Middle frontal gyrus (tissue), 1 donor: ENCODE measurements around the gene CLEC9A.

Experiments
- DNase-seq: peaks from one replicate; pipeline ENCODE4 v3.0.0-alpha.2; 2015; ENCODE audit warnings: low spot score; ENCODE audit errors: extremely low spot score

The CLEC9A gene

DNA sequence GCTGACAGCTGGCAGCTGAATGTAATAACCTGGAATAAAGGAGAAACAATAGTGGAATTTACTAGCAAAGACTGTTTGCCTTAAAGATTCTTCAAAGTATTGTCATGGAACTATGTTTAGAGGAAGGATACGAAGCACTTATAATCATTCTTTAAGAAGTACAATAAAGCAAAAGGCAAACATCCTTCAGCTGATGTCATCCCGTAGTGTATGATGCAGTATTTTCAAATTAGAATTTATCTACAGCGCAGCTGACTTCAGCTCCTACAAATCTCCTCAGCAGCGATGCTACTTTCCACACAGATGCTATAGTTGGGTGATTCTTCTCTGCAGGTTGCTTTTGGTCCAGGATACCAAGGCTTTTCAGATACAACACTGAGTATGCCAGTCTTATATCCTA, 36.8 kb downstream of the CLEC9A start:
- DNase-seq = no peak

DNA sequence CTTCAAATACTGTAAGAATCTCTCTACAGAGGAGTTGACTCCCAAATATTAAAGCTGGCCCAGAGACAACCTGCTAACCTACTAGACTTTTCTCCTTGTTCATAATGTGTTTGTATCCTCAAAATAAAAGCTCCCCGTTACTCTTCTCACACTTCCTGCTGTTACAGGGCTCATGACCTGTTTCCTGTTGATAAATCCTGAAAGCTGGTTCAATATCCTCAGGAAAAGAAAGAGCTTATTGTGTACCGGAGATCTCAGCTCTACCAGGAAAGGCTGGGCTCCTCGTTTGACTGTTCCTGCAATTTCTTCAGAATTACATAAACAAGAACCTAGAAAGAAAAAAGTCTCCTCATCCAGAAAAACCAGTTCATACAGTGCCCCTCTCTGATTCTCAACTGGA, 37.5 kb downstream of the CLEC9A start:
- no peak for DNase-seq

DNA sequence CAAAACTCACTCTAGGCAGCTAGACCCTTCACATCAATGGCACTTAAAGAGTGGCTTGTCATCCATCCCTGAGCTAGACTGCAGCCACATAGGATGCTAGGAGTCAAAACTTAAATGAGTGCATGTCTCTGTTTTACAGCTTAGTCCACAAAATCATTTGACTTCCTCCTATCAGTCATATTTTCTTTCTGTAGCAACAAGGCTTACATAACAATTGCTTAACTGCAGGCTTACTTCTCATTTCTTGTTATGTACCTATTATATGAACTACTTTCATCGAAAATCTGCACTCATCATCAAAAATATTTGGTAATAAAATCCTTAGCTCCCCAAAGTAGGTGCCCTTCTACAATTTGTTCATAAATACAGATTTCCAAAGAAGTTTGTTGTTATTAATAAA, 38.2 kb downstream of the CLEC9A start:
- no peak for DNase-seq

DNA sequence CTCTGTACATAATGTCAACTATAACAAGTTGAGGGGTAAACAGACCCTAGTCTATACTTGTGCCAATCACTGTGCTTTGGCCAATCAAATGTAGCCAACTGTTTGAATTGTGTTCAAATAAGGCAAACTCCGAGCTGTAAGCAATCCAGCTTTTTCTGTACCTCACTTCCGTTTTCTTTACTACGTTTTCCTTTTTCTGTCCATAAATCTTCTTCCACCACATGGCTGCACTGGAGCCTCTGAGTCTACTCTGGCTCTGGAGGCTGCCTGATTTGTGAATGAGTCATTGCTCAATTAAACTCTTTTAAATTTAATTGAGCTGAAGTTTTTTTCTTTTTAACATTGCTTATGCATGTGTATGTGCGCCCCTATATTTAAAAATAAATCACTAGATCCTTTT, 38.6 kb downstream of the CLEC9A start:
- DNase-seq = no peak

DNA sequence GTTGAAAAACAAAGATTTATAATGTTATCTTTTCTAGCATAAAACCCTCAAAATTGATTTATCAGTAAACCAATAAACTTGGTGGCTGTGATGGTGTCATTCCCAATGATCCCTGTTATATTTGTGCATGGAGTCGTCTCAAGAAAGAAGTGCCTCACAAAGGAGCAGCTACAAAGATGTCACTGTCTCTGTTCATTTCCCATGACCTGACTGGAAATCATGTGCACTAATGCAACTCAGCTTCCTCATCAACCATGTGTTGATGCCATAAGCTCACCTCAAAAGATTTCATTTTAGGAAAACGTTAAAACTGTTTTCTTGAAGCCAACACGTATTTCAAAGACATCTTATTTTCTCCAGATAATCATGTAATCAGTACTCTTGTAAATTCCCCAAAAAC, 39.5 kb downstream of the CLEC9A start:
- no peak for DNase-seq

DNA sequence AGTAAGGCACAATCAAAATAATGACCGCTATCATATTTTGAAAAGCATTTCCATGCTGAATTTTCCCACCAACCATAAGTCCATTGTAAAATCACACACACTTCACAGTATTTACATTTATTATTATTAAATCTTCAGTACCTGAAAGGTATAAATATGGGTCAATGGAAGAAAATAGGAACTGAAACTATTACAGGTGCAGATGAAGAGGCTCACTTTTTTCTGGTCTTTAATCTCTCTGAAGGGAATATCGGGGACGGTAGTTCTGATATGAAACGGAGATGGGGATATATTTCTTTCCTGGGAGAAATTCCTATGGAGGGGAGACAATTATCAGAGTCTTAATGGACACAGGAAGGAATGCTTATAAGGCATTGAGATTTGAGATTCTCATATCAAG, 39.9 kb downstream of the CLEC9A start:
- no peak for DNase-seq

DNA sequence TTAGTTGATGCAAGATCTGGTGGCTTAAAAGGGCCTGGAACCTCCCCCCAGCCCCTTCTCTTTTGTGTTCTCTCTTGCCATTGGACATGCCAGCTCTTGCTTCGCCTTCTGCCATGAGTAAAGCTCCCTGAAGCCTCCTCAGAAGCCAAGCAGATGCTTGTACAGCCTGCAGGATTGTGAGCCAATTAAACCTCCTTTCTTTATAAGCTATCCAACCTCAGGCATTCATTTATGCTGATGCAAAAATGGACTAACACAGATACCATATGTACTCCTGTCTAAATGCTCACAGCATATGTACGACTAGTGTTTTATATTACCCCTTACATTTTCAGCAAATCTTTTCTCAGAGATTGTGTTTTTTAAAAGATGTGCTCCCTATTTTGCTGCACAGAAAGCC, 41.6 kb downstream of the CLEC9A start:
- no peak for DNase-seq

DNA sequence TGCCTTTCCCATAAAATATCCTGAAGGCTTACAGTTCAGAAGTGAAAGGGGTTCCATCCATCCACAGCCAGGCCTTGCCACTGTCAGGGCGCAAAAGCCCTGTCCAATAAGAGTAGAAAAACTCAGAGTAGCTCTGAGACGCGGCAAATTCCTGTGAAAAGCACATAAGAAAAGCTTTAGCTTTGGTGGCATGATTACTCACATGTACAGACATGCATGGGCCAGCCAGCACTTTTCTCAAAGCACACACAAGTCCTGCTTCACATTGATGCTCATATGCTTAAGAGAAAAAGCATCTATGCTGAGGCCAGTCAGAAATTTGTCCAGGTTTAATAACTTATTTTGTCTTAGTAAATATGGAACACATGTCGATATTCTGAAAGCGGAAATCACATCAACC, 42.8 kb downstream of the CLEC9A start:
- no peak for DNase-seq

DNA sequence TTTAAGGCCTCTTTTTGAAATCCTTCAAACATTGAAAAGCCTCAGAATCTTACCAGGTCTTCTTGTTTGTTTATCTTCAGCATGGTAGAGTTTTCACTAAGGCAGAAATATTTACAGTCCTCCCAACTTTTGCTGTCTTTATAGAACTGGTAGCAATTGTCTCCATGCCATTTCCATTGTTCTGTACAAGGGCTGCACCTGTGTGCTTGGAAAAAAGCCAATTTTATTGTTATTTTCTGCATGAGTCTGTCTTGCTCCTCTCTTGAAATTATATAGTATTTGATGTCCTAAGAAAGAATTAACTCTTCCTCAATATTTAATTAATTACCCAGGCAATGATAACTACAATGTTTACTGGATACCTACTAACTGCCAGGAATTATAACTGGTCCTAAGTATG, 45.0 kb downstream of the CLEC9A start:
- DNase-seq = no peak

DNA sequence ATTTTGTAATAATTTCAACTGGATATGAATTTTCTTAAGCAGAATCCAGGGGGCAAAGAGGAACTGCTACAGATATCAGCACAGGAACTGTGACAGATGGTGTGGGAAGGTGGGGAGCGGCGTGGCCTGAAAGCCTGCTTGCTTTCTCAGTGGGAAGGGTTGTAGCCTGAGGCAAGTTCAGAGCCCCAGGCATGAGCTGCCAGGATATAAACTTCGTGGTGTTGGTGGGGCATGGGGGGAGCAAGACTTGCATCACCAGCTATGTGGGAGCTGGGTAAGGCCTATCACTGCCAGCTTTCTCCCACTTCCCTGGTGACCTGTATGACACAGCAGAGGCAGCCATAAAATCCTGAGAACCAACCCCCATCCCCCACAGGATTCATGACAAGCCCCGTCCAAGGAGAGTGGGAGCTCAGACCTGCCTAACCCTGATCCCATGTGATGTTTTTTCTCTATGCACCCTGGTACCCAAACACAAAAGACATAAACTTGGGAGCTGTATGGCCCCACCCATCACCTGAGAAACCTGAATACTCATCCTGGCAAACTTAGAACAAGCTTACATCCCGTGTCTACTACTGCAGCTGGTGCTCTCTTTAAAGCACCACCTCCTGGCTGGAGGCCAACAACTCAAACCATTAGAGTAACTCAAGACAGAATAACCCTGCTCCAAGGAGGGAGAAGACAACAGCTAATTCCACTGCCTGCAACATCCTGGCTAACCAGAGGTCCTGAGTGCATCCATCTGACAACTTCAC, 51.8 kb downstream of the CLEC9A start:
- DNase-seq = no peak

DNA sequence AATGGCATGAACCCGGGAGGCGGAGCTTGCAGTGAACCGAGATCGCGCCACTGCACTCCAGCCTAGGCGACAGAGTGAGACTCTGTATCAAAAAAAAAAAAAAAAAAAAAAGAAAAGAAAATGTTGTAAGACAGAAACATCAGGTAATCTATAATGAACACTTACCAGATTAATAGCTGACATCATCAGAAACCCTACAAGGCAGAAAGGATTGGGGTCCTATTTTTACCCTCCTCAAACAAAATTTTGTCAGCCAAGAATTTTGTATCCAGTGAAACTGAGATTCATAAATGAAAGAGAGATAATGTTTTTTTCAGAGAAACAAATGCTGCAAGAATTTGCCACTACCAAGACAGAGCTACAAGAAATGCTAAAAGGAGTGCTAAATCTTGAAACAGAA, 54.3 kb downstream of the CLEC9A start:
- DNase-seq = no peak

DNA sequence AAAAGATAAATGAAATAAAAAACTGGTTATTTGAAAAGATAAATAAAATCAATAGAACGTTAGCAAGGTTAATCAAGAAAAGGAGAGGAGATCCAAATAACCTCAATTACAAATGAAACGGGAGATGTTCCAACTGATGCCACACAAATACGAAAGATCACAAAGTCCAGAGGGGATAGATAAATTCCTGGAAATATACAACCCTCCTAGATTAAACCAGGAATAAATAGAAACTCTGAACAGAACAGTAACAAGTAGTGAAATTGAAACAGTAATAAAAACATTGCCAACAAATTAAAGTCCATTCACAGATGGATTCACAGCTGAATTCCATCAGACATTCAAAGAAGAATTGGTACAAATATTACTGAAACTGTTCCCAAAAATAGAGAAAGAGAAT, 55.9 kb downstream of the CLEC9A start:
- no peak for DNase-seq

DNA sequence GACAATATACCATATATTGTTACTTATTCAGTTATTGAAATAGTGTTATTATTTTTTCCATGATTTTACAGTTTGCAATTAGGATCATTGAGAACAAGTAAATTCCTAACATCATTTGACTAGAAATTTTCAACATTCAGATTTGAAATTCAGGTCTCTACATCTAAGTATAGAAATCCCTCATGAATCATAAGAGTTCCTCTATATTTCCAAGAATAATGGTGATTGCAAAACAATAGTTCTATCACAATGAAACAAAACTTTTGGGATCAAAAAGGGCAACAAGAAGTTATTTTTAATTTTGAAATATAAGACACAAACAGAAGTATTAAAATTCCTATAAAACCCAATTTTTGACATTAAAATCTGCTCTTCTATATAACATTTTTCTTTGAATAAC, 57.5 kb downstream of the CLEC9A start:
- no peak for DNase-seq

DNA sequence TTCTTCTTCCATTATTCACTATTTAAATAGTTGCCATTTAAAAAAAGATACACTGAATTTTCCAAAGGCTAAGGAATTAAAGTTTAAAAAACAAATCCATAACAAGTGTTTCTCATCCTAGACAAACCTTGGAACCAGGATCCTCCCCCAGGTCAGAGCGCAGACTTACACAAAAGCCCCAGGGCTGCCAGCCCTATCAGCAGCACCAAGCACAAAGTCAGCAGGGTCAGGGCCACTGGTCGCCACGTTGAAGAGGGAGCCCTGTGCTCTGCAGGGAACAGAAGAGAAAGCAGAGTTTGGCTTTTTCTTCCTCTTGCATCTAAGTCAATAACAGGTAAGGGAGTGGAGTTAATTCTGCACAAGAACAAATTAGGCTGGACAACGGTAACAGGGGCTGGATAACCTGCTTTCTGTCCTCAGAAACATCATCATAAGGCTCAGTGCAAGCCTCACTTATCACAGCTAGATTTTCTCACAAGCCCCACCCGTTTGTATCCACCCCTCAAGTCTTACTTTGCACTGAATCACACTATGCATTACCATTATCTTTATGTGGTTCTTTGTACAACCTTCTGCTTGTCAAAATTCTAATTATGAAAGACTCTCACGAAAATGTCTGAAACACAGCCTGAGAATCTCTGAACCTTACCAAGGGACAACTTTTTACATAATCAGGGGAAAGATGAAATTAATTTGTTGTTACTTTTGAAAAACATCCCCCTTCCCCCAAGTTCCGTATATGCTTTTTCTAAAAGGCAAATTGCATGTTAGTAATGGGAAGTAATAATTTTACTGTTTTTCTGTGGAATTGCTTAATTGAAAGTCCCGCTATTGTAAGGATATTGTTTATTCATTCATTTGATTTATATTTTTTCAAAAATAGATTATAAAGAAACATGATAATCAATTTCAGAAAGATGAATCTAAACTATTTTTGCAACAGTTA, 58.7 kb downstream of the CLEC9A start:
- DNase-seq = no peak

DNA sequence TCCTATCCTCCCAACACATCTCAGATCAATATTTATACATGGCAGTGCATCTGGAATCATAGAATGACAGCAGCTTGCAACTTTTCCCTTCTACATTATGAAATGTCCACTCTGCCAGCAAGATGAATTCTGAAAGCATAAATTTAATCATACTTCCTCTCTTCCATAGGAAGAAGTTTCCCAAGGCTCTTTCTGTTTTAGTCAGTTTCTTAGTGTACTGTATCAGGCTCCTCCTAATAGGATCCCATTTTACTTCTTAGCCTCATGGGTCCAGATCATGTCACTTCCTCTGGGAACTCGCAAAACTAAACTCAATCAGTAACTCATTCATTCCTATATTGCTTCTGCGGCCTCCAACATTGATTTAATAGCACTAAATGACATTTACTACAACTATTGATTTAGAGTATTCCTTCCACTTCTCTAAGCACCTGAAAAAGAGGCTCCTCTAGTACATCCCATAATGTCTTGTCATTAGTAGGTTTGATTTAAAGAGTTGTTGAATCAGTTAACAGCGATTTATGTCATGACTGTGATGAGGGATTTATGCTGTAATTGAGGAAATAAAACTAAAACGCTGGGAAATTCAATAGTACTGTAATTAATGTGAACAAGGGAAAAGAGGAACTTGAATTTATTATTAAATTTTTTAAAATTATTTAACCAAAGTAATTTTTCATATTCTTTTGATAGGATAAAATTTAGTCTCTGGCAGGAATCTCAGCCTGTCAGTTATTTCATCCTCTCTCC, 64.3 kb downstream of the CLEC9A start:
- no peak for DNase-seq

DNA sequence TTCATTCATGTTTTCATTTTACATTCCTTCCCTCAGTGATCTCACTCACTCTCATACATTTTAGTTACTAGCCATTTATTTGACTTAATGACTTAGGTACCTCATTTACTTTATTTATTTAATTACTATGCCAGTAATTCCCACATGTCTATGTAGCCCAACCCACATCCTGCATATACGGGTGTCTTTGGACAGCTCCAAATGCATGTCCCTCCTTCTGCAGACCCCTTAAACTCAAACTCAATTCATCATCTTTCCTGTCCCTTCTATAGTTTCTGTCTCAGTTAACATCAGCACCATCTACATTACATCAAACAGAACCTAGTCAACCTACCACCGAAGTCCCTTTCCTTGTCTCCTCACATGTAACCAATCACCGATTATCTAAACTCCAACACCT, 65.5 kb downstream of the CLEC9A start:
- no peak for DNase-seq

DNA sequence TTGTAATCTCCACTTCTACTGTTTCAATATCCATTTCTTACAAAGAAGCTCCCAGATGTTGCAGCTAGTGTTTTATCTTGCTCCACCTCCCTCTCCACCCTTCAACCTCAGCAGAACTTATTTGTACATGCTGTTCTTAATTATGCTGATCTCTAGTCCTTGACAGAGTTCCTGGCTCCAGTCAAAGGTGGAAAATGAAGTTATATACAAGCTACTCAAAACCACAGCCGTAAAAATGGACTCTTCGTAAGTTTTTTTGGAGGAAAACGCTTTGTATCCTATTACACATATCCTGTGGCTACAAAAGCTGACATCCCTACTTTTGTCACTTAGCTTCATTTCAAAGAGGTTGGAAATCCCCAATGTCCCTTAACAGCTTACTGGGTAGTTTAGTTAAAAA, 67.0 kb downstream of the CLEC9A start:
- DNase-seq = no peak

DNA sequence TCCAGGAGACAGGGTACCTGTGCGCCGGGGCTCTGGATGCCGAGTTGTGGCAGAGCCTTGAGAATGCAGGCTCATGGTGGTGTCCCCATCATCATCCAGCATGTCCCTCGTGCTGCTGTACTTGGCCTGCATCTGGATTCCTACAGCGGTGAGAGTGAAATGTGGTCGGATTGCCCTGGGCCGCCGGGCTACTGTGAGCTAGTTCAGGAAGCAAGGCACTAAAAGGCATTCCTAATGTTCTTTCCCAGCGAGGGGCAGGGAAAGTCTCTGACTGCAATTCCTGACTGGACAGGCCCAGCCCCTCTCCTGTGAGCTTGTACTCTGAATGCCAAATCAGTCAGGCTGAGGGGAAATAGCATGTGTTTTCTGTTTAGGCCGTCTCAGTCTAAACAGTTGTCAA, 68.3 kb downstream of the CLEC9A start, which contains the start of gene CLEC1A:
CLEC1A (minus strand) TSS at position 195 of the 400 bp plus-strand sequence; CDS start at position 132, 63 bp downstream.
- no peak for DNase-seq

DNA sequence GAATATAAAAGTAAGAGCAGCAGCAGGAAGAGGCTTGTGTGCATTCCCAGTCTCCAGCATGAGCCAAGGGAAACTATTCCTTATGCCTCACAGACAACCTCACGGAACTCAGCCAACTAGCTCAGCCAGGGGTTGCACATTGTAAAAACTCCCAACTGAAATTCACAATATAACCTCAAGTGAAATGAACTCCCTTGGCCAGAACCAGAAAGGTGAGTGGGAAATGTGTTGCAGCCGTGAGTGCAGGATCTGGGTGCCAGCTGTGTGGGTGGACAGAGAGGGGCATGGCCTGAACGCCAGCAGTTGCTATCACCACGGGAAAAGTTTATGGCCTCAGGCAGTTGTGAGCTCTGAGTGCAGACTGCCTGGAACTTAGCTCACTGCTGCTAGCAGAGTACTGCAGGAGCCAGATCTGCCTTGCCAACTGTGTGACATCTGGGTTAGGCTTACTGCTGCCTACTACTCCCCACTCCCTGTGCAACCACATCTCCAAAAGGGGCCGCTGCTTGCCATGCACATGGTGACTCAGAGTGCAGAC, 70.6 kb downstream of the CLEC9A start:
- DNase-seq = no peak

DNA sequence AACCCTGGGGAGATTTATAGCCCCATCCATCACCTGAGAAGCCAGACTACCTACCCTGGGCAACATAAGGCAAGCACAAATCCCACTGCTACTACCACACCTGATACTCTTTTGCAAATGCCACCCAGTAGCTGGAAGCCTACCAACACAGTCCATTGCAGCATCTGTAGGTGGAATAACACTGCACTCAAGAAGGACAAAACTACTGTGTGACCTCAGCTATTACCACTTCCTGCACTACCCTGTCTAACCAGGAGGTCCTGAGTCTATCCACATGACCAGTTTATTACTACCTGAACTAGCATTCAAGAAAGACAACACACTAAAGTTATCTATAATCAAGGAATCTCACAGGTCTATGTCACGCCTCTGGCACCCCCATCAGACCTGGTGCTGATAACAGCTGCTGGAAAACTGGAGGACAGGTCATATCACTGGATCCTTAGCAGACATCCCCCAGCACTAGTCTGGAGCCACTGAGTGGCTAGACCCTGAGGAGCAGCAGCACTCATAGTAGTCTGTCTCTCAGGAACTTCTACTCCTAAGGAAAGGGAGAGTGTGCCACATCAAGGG, 71.3 kb downstream of the CLEC9A start:
- no peak for DNase-seq

DNA sequence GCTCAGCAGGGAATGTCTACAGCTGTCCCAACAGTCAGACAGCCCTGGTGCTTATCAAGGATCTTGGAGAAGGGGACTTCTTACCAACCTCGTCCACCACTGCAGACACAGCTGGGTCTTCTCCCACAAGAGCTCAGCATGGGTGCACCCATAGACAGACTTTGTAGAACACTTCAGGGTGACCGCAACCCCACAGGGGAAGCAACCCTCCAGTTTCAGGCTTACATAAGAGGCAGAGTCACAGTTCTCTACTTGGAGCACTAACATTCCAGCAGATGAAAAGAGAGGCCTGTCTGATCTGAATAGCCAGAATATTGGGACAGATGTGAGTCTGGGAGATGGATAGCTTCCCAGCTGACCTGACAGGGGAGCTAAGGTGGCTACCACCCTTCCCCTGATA, 71.8 kb downstream of the CLEC9A start:
- no peak for DNase-seq
